Activated CD4-positive, alpha-beta T cell treated with anti-CD3 and anti-CD28 coated beads for 36 hours (primary cell): ENCODE results near the gene SNX27. TPM values are rescaled to one million over a fixed set of nuclear protein-coding genes. Genes with fewer than 3 reads are reported as not detected.

ENCODE experiments used
- ATAC-seq: fragments of 200-7000 bp; cut with Tn5 transposase; one replicate; pipeline ENCODE4 v1.10.0; 2021; ENCODE audit warnings: mild to moderate bottlenecking, moderate library complexity
- CTCF ChIA-PET: fragments of 350-600 bp; sonication (Branson Sonifier 250); formaldehyde crosslinking; loops from one replicate; lab custom pipeline; 2021; ENCODE audit warnings: antibody characterized with exemption; lab: Charles Lee
- POLR2A ChIA-PET: fragments of 350-600 bp; sonication (Branson Sonifier 250); formaldehyde crosslinking; loops from one replicate; lab custom pipeline; 2021; ENCODE audit warnings: antibody characterized with exemption, inconsistent platforms; lab: Charles Lee
- DNase-seq: peaks from one replicate; pipeline ENCODE4 v3.0.0-alpha.2; 2020
- H3K27ac Mint-ChIP-seq: one replicate; pipeline ENCODE4 v1.8.0; 2021; ENCODE audit warnings: mixed read lengths
- H3K27me3 Mint-ChIP-seq: one replicate; pipeline ENCODE4 v1.8.0; 2021; ENCODE audit warnings: mixed read lengths
- H3K36me3 Mint-ChIP-seq: one replicate; pipeline ENCODE4 v1.8.0; 2021; ENCODE audit warnings: low read depth, mixed read lengths
- H3K4me1 Mint-ChIP-seq: one replicate; pipeline ENCODE4 v1.8.0; 2021; ENCODE audit warnings: mixed read lengths
- H3K4me3 Mint-ChIP-seq: one replicate; pipeline ENCODE4 v1.8.0; 2021; ENCODE audit warnings: mild to moderate bottlenecking, moderate library complexity, mixed read lengths
- H3K9me3 Mint-ChIP-seq: one replicate; pipeline ENCODE4 v1.8.0; 2021; ENCODE audit warnings: low read depth, mixed read lengths
- intact Hi-C, 2 experiments: fragments of 100-400 bp; cut with DNase I in 1 of 2; cut with micrococcal nuclease in 1 of 2; formaldehyde crosslinking; loops; one replicate each; pipeline versions ENCODE4 v1.14.2 to v1.15.1; 2022 to 2024; cut with DNase I, micrococcal nuclease
- total RNA-seq, 2 experiments: library from RNA; stranded (reverse); gene quantifications; one replicate each; pipeline ENCODE4 v1.2.3, GENCODE V29; 2021

Gene SNX27
- total RNA-seq, 2 experiments from 2014 or later, result 28.5 to 29.1 TPM

DNA sequence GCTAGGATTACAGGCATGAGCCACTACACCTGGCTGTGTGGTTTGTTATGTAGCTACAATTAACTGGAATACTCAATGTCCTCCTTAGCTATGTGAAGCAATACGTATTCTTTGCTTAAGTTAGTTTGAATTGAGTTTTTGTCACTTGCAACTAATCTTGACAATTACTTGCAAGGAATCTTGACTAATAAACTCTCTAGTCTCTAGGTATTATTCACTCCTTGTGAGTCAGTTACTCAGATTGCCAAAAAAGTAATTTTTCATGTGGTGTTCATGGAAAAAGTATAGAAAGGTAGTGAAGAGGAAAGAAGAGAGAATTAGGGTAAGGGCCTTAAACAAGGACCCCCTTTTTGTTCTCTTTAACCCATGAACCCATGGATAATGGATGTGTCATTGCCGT lies 7.6 kb upstream of the SNX27 start:
- Mint-ChIP-seq H3K36me3 (no peaks in the 10 kb centered on the region), H3K9me3 (no peaks in the 10 kb centered on the region), H3K27me3 (peaks cover 11% of the 10 kb centered on the region), H3K4me1 (peaks cover 6% of the 10 kb centered on the region), H3K27ac (no peak overlapping the region), H3K4me3 (no peak overlapping the region)
- ChIA-PET POLR2A (no interaction called here), CTCF (no interaction called here)
- no peak for DNase-seq
- ATAC-seq, result no peak
- intact Hi-C loops, result loop anchor here in 1 of 2 experiments (2.0 kb wide), 1 partner anchor 19 kb away; no protein-coding TSS in a partner anchor

GRCh38 chr1:151606384-151606783 lies 5.5 kb upstream of the SNX27 start:
- Mint-ChIP-seq H3K4me3 (no peak overlapping the region), H3K36me3 (no peaks in the 10 kb centered on the region), H3K4me1 (peaks cover 9% of the 10 kb centered on the region), H3K27me3 (peaks cover 11% of the 10 kb centered on the region), H3K27ac (no peak overlapping the region), H3K9me3 (no peaks in the 10 kb centered on the region)
- ATAC-seq, result peak; percentile 79
- ChIA-PET POLR2A (no interaction called here), CTCF (interaction anchor here (0.7 kb wide), 1 partner anchor 10 kb away, joined by 4 read pairs; no protein-coding TSS in a partner anchor)
- intact Hi-C loops, result no loop called here
- no peak for DNase-seq

GRCh38 chr1:151606857-151607256 lies 5.0 kb upstream of the SNX27 start:
- no peak overlapping the region for H3K4me3 Mint-ChIP-seq
- H3K27me3 Mint-ChIP-seq, result peaks cover 11% of the 10 kb centered on the region
- H3K9me3 Mint-ChIP-seq, result no peaks in the 10 kb centered on the region
- H3K27ac Mint-ChIP-seq, result no peak overlapping the region
- intact Hi-C loops, result no loop called here
- ChIA-PET POLR2A (no interaction called here), CTCF (no interaction called here)
- H3K36me3 Mint-ChIP-seq, result no peaks in the 10 kb centered on the region
- H3K4me1 Mint-ChIP-seq, result peaks cover 13% of the 10 kb centered on the region
- DNase-seq, result no peak
- no peak for ATAC-seq

GRCh38 chr1:151610142-151610541 lies 1.7 kb upstream of the SNX27 start:
- H3K27me3 Mint-ChIP-seq, result peaks cover 10% of the 10 kb centered on the region
- no peak overlapping the region for H3K4me3 Mint-ChIP-seq
- ATAC-seq, result no peak
- intact Hi-C loops, result loop anchor here in 1 of 2 experiments (2.0 to 5.0 kb wide), 4 partner anchors 151 to 355 kb away; partner anchors contain the start of genes C2CD4D, POGZ, PSMD4 and THEM4
- H3K4me1 Mint-ChIP-seq, result peaks cover 34% of the 10 kb centered on the region
- POLR2A ChIA-PET, result interaction anchor here (0.6 kb wide), 1 partner anchor 259 kb away, joined by 3 read pairs; no protein-coding TSS in a partner anchor
- no peak for DNase-seq
- peaks cover 10% of the 10 kb centered on the region for H3K36me3 Mint-ChIP-seq
- H3K9me3 Mint-ChIP-seq, result no peaks in the 10 kb centered on the region
- H3K27ac Mint-ChIP-seq, result no peak overlapping the region
- CTCF ChIA-PET, result interaction anchor here (0.7 to 1.2 kb wide), 4 partner anchors 14 to 131 kb away, joined by 3 to 5 read pairs (median 3); no protein-coding TSS in a partner anchor

DNA sequence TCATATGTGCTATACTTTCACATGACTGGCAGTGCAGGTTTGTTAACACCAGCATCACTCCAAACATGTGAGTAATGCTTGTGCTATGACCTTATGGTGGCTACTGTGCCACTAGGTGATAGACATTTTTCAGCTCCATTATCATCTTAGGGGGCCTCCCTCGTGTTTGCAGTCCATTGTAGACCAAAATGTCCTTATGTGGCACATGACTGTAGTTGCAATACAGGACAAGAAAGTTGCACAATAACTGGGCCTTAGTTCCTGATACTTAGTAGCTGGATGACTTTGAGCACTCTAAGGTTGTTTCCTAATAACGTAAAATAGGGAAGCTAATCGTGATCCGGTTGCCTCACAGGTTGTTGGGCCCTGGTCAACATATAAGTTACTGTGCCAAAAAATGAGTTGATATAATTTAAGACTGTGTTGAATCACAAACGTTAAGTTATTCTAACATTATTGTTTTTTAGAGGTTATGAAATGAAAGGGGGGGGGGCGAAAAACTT lies 511 bp upstream of the SNX27 start:
- peak overlapping the region; percentile 99 for H3K4me3 Mint-ChIP-seq
- ChIA-PET CTCF (interaction anchor here (0.6 to 1.0 kb wide), 5 partner anchors 12 to 302 kb away, joined by 3 to 4 read pairs (median 3); no protein-coding TSS in a partner anchor), POLR2A (interaction anchor here (0.7 kb wide), 1 partner anchor 160 kb away, joined by 11 read pairs; no protein-coding TSS in a partner anchor)
- H3K36me3 Mint-ChIP-seq, result peaks cover 10% of the 10 kb centered on the region
- peaks cover 8% of the 10 kb centered on the region for H3K27me3 Mint-ChIP-seq
- intact Hi-C loops, result loop anchor here in 1 of 2 experiments (1.0 to 5.0 kb wide), 6 partner anchors 71 to 357 kb away; partner anchors contain the start of genes C2CD4D, MRPL9, POGZ and PSMD4
- ATAC-seq, result peak; percentile 7
- peaks cover 43% of the 10 kb centered on the region for H3K4me1 Mint-ChIP-seq
- H3K9me3 Mint-ChIP-seq, result no peaks in the 10 kb centered on the region
- DNase-seq, result peak; percentile 13
- peak overlapping the region; percentile 69 for H3K27ac Mint-ChIP-seq

GRCh38 chr1:151612501-151613281 lies 841 bp downstream of the SNX27 start:
- H3K27me3 Mint-ChIP-seq, result peaks cover 3% of the 10 kb centered on the region
- intact Hi-C loops, result loop anchor here in 1 of 2 experiments (1.0 to 5.0 kb wide), 8 partner anchors 101 to 446 kb away; partner anchors contain the start of genes C2CD4D, CGN, PI4KB and RIIAD1
- H3K4me3 Mint-ChIP-seq, result peak overlapping the region; percentile 99
- POLR2A ChIA-PET, result interaction anchor here (0.7 kb wide), 1 partner anchor 117 kb away, joined by 4 read pairs; no protein-coding TSS in a partner anchor
- peaks cover 50% of the 10 kb centered on the region for H3K4me1 Mint-ChIP-seq
- peaks cover 10% of the 10 kb centered on the region for H3K36me3 Mint-ChIP-seq
- CTCF ChIA-PET, result interaction anchor here (1.0 kb wide), 1 partner anchor 11 kb away, joined by 3 read pairs; no protein-coding TSS in a partner anchor
- H3K9me3 Mint-ChIP-seq, result no peaks in the 10 kb centered on the region
- DNase-seq (peak; percentile 48), ATAC-seq (peak; percentile 11)
- H3K27ac Mint-ChIP-seq, result peak overlapping the region; percentile 95

DNA sequence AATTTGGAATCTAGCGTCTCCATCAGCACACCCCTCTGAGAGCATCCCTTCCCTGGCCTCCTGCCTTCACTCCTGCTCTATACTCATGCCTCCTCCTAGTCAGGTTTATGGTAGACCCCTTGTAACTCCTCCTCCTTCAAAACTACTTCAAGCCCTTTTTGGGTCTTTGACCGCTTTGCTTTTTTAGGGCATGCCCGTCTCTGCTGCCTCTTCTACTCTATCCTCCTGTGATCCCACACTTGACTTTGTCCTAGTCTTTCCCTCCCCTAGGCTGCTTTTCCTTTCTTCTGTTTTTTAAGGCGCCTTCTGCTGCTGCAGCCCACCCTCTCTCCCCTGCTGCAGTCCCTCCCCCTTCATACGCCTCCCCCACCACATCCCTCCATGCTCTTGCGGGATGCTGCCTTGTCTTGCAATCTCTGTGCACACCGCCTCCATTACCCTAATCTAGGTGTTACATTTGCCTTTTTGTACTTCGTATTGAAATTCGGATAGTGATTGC lies 1.5 kb downstream of the SNX27 start:
- CTCF ChIA-PET, result no interaction called here
- intact Hi-C loops, result loop anchor here in 1 of 2 experiments (2.0 to 5.0 kb wide), 3 partner anchors 224 to 331 kb away; partner anchors contain the start of genes C2CD4D, THEM4 and ZNF687

DNA sequence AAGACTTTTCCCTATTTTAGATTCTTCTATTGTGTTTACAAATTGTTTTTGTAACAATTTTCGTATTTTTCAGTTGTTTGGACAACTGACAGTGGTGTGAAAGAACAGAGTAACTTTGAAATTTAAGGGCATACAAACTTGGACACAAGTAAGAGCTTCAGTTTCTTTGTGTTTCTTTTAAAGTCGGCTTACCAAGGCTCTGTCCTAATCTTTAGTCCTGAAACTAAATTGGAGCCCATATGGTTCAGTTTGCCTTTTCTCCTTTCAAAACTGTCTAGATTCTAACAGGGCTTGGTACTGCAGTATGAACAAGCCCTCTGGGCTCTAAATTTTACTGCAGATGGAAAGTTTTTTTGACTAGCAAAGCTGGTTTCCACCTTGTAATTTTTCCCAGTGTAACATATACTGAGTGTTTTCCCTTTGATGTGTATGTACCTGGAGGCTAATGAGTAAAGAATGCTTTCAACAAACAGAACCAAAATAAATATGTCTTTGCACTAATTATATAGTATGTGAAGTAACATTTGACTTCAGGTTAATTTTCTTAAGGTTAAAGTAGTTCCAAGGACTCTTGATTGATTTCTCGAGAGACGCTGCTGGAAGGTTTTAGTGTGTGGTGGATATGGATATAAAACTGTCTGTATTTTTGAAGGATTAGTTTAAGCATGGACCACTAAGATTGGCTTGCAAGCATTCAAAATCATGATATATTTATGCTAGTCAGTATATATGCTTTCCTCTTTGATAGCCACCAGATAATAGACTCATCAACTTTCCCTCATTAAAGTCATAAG lies 4.1 kb downstream of the SNX27 start:
- Mint-ChIP-seq H3K27ac (peak overlapping the region; percentile 73), H3K27me3 (no peaks in the 10 kb centered on the region), H3K4me3 (no peak overlapping the region), H3K36me3 (peaks cover 13% of the 10 kb centered on the region), H3K4me1 (peaks cover 74% of the 10 kb centered on the region), H3K9me3 (no peaks in the 10 kb centered on the region)
- intact Hi-C loops, result no loop called here
- CTCF ChIA-PET, result interaction anchor here (0.6 kb wide), 2 partner anchors 22 to 74 kb away, joined by 3 to 5 read pairs; no protein-coding TSS in a partner anchor
- POLR2A ChIA-PET, result no interaction called here
- ATAC-seq, result no peak
- no peak for DNase-seq

More for the DNA sequence above, 1.5 kb downstream of the SNX27 start:
- Mint-ChIP-seq H3K27me3 (peaks cover under 1% of the 10 kb centered on the region), H3K9me3 (no peaks in the 10 kb centered on the region), H3K4me1 (peaks cover 54% of the 10 kb centered on the region), H3K4me3 (peak overlapping the region; percentile 99), H3K27ac (peak overlapping the region; percentile 95), H3K36me3 (peaks cover 11% of the 10 kb centered on the region)
- POLR2A ChIA-PET, result no interaction called here
- no peak for DNase-seq
- no peak for ATAC-seq

DNA sequence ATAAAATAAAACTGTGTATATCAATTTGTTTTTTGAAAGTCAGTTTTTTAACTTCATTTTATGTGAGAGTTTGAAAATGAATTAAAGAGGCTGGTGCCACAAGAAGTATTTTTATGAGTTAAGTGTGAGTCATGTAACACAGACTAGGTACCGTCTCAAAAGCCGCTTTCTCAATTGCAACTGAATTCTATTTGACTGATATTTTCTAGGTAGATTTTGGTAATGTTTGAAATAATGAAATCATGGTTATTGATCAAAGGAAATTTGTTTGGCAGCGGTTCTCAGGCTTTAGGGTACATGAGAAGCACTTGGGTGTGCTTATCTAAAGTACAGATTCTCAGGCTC lies 4.6 kb downstream of the SNX27 start:
- DNase-seq (no peak), ATAC-seq (peak; percentile 20)
- ChIA-PET CTCF (interaction anchor here (0.6 kb wide), 1 partner anchor 75 kb away, joined by 3 read pairs; no protein-coding TSS in a partner anchor), POLR2A (no interaction called here)
- no peaks in the 10 kb centered on the region for H3K27me3 Mint-ChIP-seq
- H3K36me3 Mint-ChIP-seq, result peaks cover 13% of the 10 kb centered on the region
- H3K4me3 Mint-ChIP-seq, result peak overlapping the region; percentile 23
- no peaks in the 10 kb centered on the region for H3K9me3 Mint-ChIP-seq
- peaks cover 75% of the 10 kb centered on the region for H3K4me1 Mint-ChIP-seq
- intact Hi-C loops, result no loop called here
- H3K27ac Mint-ChIP-seq, result peak overlapping the region; percentile 73

- Mint-ChIP-seq H3K9me3 (no peaks in the 10 kb centered on the region), H3K4me3 (no peak overlapping the region), H3K4me1 (peaks cover 71% of the 10 kb centered on the region), H3K36me3 (peaks cover 9% of the 10 kb centered on the region), H3K27me3 (no peaks in the 10 kb centered on the region), H3K27ac (no peak overlapping the region)
- intact Hi-C loops, result loop anchor here in 1 of 2 experiments (2.0 kb wide), 1 partner anchor 17 kb away; no protein-coding TSS in a partner anchor
- ChIA-PET CTCF (no interaction called here), POLR2A (no interaction called here)
- ATAC-seq (no peak), DNase-seq (no peak)
These were observed 6.2 kb downstream of the SNX27 start for GRCh38 chr1:151618003-151618402.
